Liver (tissue), 9 donors: ENCODE data around the gene ZFP64. TPM values are rescaled to one million over a fixed set of nuclear protein-coding genes. Genes with fewer than 3 reads are reported as not detected.

Experiments
- DNase-seq: peaks from one replicate; pipeline ENCODE4 v3.0.0-alpha.2; 2017; ENCODE audit warnings: low spot score
- H3K27ac ChIP-seq, 2 donors: one replicate each; pipeline ENCODE4 v1.7.0; 2013; ENCODE audit warnings: inconsistent platforms in 2 of 2, low read length in 2 of 2, control low read depth in 1 of 2, low read depth in 1 of 2, mild to moderate bottlenecking in 1 of 2
- H3K27me3 ChIP-seq, 4 donors: one replicate each; pipeline versions ENCODE4 v1.6.1 to v1.7.0; 2013; ENCODE audit warnings: low read length in 3 of 4, inconsistent platforms in 1 of 4, mild to moderate bottlenecking in 1 of 4, moderate library complexity in 1 of 4; ENCODE audit not compliant: control insufficient read depth in 4 of 4, insufficient read depth in 4 of 4
- H3K36me3 ChIP-seq, 4 donors: one replicate each; pipeline versions ENCODE4 v1.6.1 to v1.7.0; 2013; ENCODE audit warnings: low read length in 3 of 4, mild to moderate bottlenecking in 3 of 4, low read depth in 1 of 4, moderate library complexity in 1 of 4; ENCODE audit not compliant: control insufficient read depth in 4 of 4, insufficient read depth in 3 of 4
- H3K4me1 ChIP-seq, 4 donors: one replicate each; pipeline versions ENCODE4 v1.6.1 to v1.7.0; 2013; ENCODE audit warnings: low read length in 3 of 4, mild to moderate bottlenecking in 3 of 4, moderate library complexity in 1 of 4; ENCODE audit not compliant: control insufficient read depth in 4 of 4, insufficient read depth in 4 of 4
- H3K4me3 ChIP-seq, 3 donors: one replicate each; pipeline versions ENCODE4 v1.6.1 to v1.7.0; 2013; ENCODE audit warnings: low read length in 3 of 3, control low read depth in 1 of 3, low read depth in 1 of 3, mild to moderate bottlenecking in 1 of 3
- H3K9ac ChIP-seq, 2 donors: one replicate each; pipeline ENCODE4 v1.7.0; 2013; ENCODE audit warnings: low read length in 2 of 2, mild to moderate bottlenecking in 2 of 2, moderate library complexity in 2 of 2, control low read depth in 1 of 2, low read depth in 1 of 2
- H3K9me3 ChIP-seq, 4 donors: one replicate each; pipeline versions ENCODE4 v1.6.1 to v1.7.0; 2013; ENCODE audit warnings: low read length in 3 of 4; ENCODE audit not compliant: control insufficient read depth in 4 of 4
- EGR1 ChIP-seq, 2 donors: IDR thresholded peaks; 2 replicates each; pipeline ENCODE4 v1.6.1; 2016 to 2018; ENCODE audit warnings: antibody characterized with exemption in 2 of 2, low read depth in 2 of 2
- FOXA1 ChIP-seq: IDR thresholded peaks from 2 replicates; pipeline ENCODE4 v1.6.1; 2016; ENCODE audit warnings: antibody characterized with exemption
- FOXA2 ChIP-seq: IDR thresholded peaks from 2 replicates; pipeline ENCODE4 v1.6.1; 2016; ENCODE audit warnings: antibody characterized with exemption
- GABPA ChIP-seq, 2 donors: IDR thresholded peaks in 1 of 2; conservative IDR thresholded peaks in 1 of 2; 2 replicates each; pipeline ENCODE4 v1.6.1; 2016; ENCODE audit warnings: antibody characterized with exemption in 2 of 2, mild to moderate bottlenecking in 1 of 2, moderate library complexity in 1 of 2
- HNF4A ChIP-seq, 2 donors: conservative IDR thresholded peaks; 2 replicates each; pipeline ENCODE4 v1.6.1; 2016; ENCODE audit warnings: antibody characterized with exemption in 2 of 2, mild to moderate bottlenecking in 2 of 2
- JUND ChIP-seq, 2 donors: IDR thresholded peaks; 2 replicates each; pipeline ENCODE4 v1.6.1; 2016; ENCODE audit warnings: antibody characterized with exemption in 2 of 2
- NR2F2 ChIP-seq: IDR thresholded peaks from 2 replicates; pipeline ENCODE4 v1.6.1; 2016; ENCODE audit warnings: antibody characterized with exemption
- RXRA ChIP-seq, 2 donors: IDR thresholded peaks; 2 replicates each; pipeline ENCODE4 v1.6.1; 2017 to 2018; ENCODE audit warnings: antibody characterized with exemption in 2 of 2, mild to moderate bottlenecking in 1 of 2
- SP1 ChIP-seq: IDR thresholded peaks from 2 replicates; pipeline ENCODE4 v1.6.1; 2018; ENCODE audit warnings: antibody characterized with exemption, mild to moderate bottlenecking
- TAF1 ChIP-seq: conservative IDR thresholded peaks from 2 replicates; pipeline ENCODE4 v1.6.1; 2016; ENCODE audit warnings: antibody characterized with exemption, mild to moderate bottlenecking
- YY1 ChIP-seq: IDR thresholded peaks from 2 replicates; pipeline ENCODE4 v1.6.1; 2016; ENCODE audit warnings: antibody characterized with exemption, mild to moderate bottlenecking
- WGBS: extraction: QIAGEN DNeasy Blood & Tissue Kit; methylation state at CpG from one replicate; pipeline ENCODE4 v1.1.7; 2013; 5-methylcytosine and 5-hydroxymethylcytosine counted together
- polyA plus RNA-seq, 2 donors: library from polyadenylated mRNA; stranded (reverse) in 1 of 2; unstranded in 1 of 2; fragments of 200-250 nt in 1 of 2; fragments of >200 nt in 1 of 2; fragmentation: Nextera tagmentation in 1 of 2; extraction: Ambion mirVana in 1 of 2; gene quantifications; one replicate each; pipeline versions ENCODE4 v1.2.1 to v1.2.3, GENCODE V29; 2013 to 2015
- total RNA-seq, 2 donors: library from RNA; depleted of rRNA; stranded (reverse); fragments of >200 nt; gene quantifications; one replicate each; pipeline ENCODE4 v1.2.3, GENCODE V29; 2014
- TF ChIP-seq, protein P1 (sequence below): IDR thresholded peaks from 2 replicates; pipeline ENCODE4 v1.6.1; 2016; ENCODE audit warnings: antibody characterized with exemption
- TF ChIP-seq, protein P2 (sequence below): IDR thresholded peaks from 2 replicates; pipeline ENCODE4 v1.6.1; 2016; ENCODE audit warnings: antibody characterized with exemption
- TF ChIP-seq, protein P3 (sequence below): IDR thresholded peaks from 2 replicates; pipeline ENCODE4 v1.6.1; 2016; ENCODE audit warnings: antibody characterized with exemption
- donor health status: healthy.
- donor health status: healthy.
- donor health status: healthy.
- donor health status: healthy.
- donor health status: healthy.

ZFP64 gene
- total and polyA plus RNA-seq, 4 donors: 3.2 to 6.3 (median 4.9) TPM

DNA sequence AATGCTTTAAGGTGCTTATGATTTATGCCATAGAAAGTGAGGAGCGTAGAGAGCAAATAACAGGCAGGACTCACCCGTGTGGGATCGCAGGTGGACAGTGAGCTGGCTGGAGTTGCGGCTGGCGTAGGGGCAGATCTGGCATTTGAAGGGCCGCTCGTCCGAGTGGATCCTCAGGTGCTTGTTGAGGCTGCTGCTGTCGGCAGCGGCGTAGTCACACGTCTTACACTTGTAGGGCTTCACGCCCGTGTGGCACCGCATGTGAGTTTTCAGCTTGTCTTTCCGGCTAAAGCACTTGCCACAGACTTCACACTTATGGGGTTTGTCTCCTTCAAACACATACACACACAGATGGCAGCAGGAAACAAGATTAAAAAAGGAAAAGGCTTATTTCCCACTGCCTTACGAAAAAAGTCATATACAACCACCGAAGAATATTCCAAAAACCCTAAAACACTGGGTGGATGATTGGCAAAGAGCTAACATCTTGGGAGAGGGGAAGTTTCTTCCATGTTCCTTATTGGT is 31.5 kb downstream of the ZFP64 start:
- Histone ChIP-seq H3K4me3 (no peak overlapping the region), H3K9me3 (peaks cover 0 to 3% (median under 1%) of the 10 kb centered on the region in 4 donors), H3K4me1 (no peaks in the 10 kb centered on the region), H3K9ac (no peak overlapping the region), H3K36me3 (peaks cover 14 to 44% (median 30%) of the 10 kb centered on the region in 4 donors), H3K27me3 (no peaks in the 10 kb centered on the region), H3K27ac (no peak overlapping the region)
- TF ChIP-seq SP1: no peak
- WGBS: 98% methylated on average over 18 of the region's 18 CpGs
- DNase-seq: no peak

DNA sequence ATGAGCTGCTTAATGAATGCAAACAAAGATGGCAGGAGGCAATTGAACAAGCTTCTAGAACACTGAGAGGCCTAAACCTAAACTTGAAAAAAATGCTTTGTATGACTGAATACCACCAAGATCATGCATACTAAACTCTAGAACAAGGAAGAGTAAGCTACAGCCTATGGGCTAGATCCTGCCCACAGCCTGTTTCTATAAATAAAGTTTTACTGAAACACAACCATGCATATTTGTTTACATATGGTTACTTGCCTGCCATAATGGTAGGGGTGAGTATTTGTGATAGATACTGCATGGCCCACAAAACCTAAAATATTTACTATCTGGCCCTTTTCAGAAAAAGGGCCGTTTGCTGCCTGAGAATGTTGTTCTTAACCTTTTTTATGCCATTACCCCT is 37.0 kb downstream of the ZFP64 start:
- Histone ChIP-seq H3K4me1 (no peaks in the 10 kb centered on the region), H3K27me3 (no peaks in the 10 kb centered on the region), H3K27ac (no peak overlapping the region), H3K36me3 (peaks cover 8 to 42% (median 20%) of the 10 kb centered on the region in 4 donors), H3K9ac (no peak overlapping the region), H3K4me3 (no peak overlapping the region), H3K9me3 (peaks cover 0 to 3% (median under 1%) of the 10 kb centered on the region in 4 donors)
- TF ChIP-seq FOXA1 (no peak), EGR1 (IDR thresholded peaks at IDR 0.05; ENCODE audit: low read depth in 2 of 2) (no peak), JUND (IDR thresholded peaks at IDR 0.05) (no peak), GABPA (IDR thresholded peaks at IDR 0.05 in 1 of 2, conservative IDR thresholded peaks at IDR 0.05 in 1 of 2) (no peak)
- 69% methylated on average over 1 of the region's 1 CpG for WGBS
- no peak for DNase-seq

DNA sequence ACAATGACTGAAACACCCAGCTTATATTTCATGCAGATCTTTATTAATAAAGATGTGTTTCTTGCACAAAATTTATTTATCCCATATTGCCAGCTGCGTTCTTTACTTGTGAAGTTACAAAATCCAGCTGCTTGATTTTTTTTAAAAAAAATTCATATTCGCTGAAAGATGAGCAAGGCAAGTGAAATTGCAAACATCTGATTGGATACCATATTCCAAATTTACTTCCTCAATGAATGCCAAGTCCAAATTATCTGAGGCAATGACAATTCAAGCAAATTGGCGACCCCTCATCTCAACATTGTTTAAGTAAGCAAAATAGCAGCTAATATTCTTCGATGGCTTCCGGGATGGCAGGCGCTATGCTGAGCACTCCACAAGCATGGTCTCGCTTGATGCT is 37.7 kb downstream of the ZFP64 start:
- Histone ChIP-seq H3K4me1 (no peaks in the 10 kb centered on the region), H3K4me3 (no peak overlapping the region), H3K36me3 (peaks cover 5 to 36% (median 13%) of the 10 kb centered on the region in 4 donors), H3K27me3 (no peaks in the 10 kb centered on the region), H3K27ac (no peak overlapping the region), H3K9me3 (peaks cover 0 to 3% (median under 1%) of the 10 kb centered on the region in 4 donors), H3K9ac (no peak overlapping the region)
- WGBS: 89% methylated on average over 7 of the region's 7 CpGs
- TF ChIP-seq, protein P1, sequence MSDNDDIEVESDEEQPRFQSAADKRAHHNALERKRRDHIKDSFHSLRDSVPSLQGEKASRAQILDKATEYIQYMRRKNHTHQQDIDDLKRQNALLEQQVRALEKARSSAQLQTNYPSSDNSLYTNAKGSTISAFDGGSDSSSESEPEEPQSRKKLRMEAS: no peak
- TF ChIP-seq GABPA (IDR thresholded peaks at IDR 0.05 in 1 of 2, conservative IDR thresholded peaks at IDR 0.05 in 1 of 2) (no peak), TAF1 (no peak), NR2F2 (no peak), RXRA (IDR thresholded peaks at IDR 0.05) (no peak), HNF4A (conservative IDR thresholded peaks at IDR 0.05) (no peak), JUND (IDR thresholded peaks at IDR 0.05) (no peak), YY1 (no peak), FOXA2 (no peak)
- TF ChIP-seq, protein P2, sequence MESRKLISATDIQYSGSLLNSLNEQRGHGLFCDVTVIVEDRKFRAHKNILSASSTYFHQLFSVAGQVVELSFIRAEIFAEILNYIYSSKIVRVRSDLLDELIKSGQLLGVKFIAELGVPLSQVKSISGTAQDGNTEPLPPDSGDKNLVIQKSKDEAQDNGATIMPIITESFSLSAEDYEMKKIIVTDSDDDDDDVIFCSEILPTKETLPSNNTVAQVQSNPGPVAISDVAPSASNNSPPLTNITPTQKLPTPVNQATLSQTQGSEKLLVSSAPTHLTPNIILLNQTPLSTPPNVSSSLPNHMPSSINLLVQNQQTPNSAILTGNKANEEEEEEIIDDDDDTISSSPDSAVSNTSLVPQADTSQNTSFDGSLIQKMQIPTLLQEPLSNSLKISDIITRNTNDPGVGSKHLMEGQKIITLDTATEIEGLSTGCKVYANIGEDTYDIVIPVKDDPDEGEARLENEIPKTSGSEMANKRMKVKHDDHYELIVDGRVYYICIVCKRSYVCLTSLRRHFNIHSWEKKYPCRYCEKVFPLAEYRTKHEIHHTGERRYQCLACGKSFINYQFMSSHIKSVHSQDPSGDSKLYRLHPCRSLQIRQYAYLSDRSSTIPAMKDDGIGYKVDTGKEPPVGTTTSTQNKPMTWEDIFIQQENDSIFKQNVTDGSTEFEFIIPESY: no peak
- TF ChIP-seq, protein P3, sequence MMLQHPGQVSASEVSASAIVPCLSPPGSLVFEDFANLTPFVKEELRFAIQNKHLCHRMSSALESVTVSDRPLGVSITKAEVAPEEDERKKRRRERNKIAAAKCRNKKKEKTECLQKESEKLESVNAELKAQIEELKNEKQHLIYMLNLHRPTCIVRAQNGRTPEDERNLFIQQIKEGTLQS: no peak
- DNase-seq: no peak
